SKM-1 treated with dmso at 0.1 percent for 144 hours (cell line): ENCODE measurements around the gene KLF3.
A peak's percentile ranks its signal among the peaks of the same experiment; 100 is the strongest.
"Not testable (repeated sequence)": the region's sequence is repeated elsewhere in the genome, so short reads cannot be mapped to it uniquely, and the experiment has no call there.

ENCODE experiments used
- DNase-seq: peaks from one replicate; lab custom pipeline; 2025; ENCODE audit not compliant: unreplicated experiment; lab: John Stamatoyannopoulos, UW

KLF3 gene

GRCh38 chr4:38663801-38664705, at the start of gene KLF3:
KLF3 (plus strand) TSS chr4:38664199; CDS start chr4:38680626, 16,427 bp downstream.
- DNase-seq = peak; percentile 88

GRCh38 chr4:38614231-38614630, 49.8 kb upstream of the KLF3 start:
- DNase-seq = no peak

- peak; percentile 29 for DNase-seq
These were observed 48.2 kb upstream of the KLF3 start for GRCh38 chr4:38615847-38616246.

GRCh38 chr4:38618505-38618904, 45.5 kb upstream of the KLF3 start:
- no peak for DNase-seq

GRCh38 chr4:38619316-38619715, 44.7 kb upstream of the KLF3 start:
- no peak for DNase-seq

GRCh38 chr4:38620065-38620464, 43.9 kb upstream of the KLF3 start:
- no peak for DNase-seq

- no peak for DNase-seq
These were observed 43.4 kb upstream of the KLF3 start for GRCh38 chr4:38620527-38621027.

- peak; percentile 69 for DNase-seq
These were observed 42.8 kb upstream of the KLF3 start for GRCh38 chr4:38621028-38621684.

- no peak for DNase-seq
These were observed 42.2 kb upstream of the KLF3 start for GRCh38 chr4:38621831-38622230.

- DNase-seq = not testable (repeated sequence)
These were observed 41.7 kb upstream of the KLF3 start for GRCh38 chr4:38622340-38622739.

- DNase-seq = no peak
These were observed 40.7 kb upstream of the KLF3 start for GRCh38 chr4:38623260-38623659.

GRCh38 chr4:38624311-38624710, 39.7 kb upstream of the KLF3 start:
- no peak for DNase-seq

GRCh38 chr4:38625508-38625907, 38.5 kb upstream of the KLF3 start:
- no peak for DNase-seq

GRCh38 chr4:38626901-38627444, 37.0 kb upstream of the KLF3 start:
- DNase-seq = not testable (repeated sequence)

GRCh38 chr4:38630519-38630918, 33.5 kb upstream of the KLF3 start:
- no peak for DNase-seq

GRCh38 chr4:38634047-38634759, 29.8 kb upstream of the KLF3 start:
- no peak for DNase-seq

GRCh38 chr4:38639242-38639641, 24.8 kb upstream of the KLF3 start:
- no peak for DNase-seq

GRCh38 chr4:38641811-38642210, 22.2 kb upstream of the KLF3 start:
- DNase-seq = no peak

- DNase-seq = no peak
These were observed 19.8 kb upstream of the KLF3 start for GRCh38 chr4:38644201-38644600.

- DNase-seq = no peak
These were observed 16.7 kb upstream of the KLF3 start for GRCh38 chr4:38647101-38647819.
